Thoracic aorta (tissue), 2 donors: Measurements from ENCODE around the gene DGLUCY. TPM values are rescaled to one million over a fixed set of nuclear protein-coding genes. Genes with fewer than 3 reads are reported as not detected.

Experiments
- ATAC-seq: fragments of 150-250 bp; one replicate; pipeline ENCODE4 v1.8.0; 2017; ENCODE audit warnings: low read depth; ENCODE audit not compliant: insufficient number of reproducible peaks, low FRiP score
- DNase-seq: peaks from one replicate; pipeline ENCODE4 v3.0.0-alpha.2; 2020; ENCODE audit warnings: low spot score
- H3K27ac ChIP-seq, 2 donors: fragments of 200-600 bp; sonication (generic); 1 replicate in 1 of 2; 2 replicates in 1 of 2; pipeline ENCODE4 v1.5.1; 2016; ENCODE audit warnings: mild to moderate bottlenecking in 2 of 2, moderate library complexity in 2 of 2
- H3K27me3 ChIP-seq: fragments of 200-600 bp; sonication (generic); replicated peaks from 2 replicates; pipeline ENCODE4 v1.6.0; 2016; ENCODE audit warnings: mild to moderate bottlenecking; ENCODE audit not compliant: insufficient read depth
- H3K36me3 ChIP-seq: fragments of 200-600 bp; sonication (generic); one replicate; pipeline ENCODE4 v1.5.1; 2016
- H3K4me1 ChIP-seq, 2 donors: fragments of 200-600 bp; sonication (generic); 1 replicate in 1 of 2; 2 replicates in 1 of 2; pipeline versions ENCODE4 v1.5.1 to v1.6.0; 2016; ENCODE audit warnings: low read depth in 2 of 2, mild to moderate bottlenecking in 1 of 2; ENCODE audit not compliant: control insufficient read depth in 1 of 2
- H3K4me3 ChIP-seq: fragments of 200-600 bp; sonication (generic); 2 replicates; pipeline ENCODE4 v1.5.1; 2016; ENCODE audit warnings: mild to moderate bottlenecking
- H3K9me3 ChIP-seq: fragments of 200-600 bp; sonication (generic); 2 replicates; pipeline ENCODE4 v1.5.1; 2016
- CTCF ChIP-seq: fragments of 200-600 bp; sonication (generic); IDR thresholded peaks from one replicate; pipeline ENCODE4 v1.5.1; 2019; ENCODE audit warnings: antibody characterized with exemption
- total RNA-seq, 2 donors: library from RNA; depleted of rRNA; stranded (reverse); fragments of >200 nt; gene quantifications; one replicate each; pipeline versions ENCODE4 v1.1.0 to v1.2.3, GENCODE V29; 2016

DGLUCY gene
- total RNA-seq, 2 donors from 2014 or later = 24.4 to 36.7 TPM

- Histone ChIP-seq H3K36me3 (peaks cover 13% of the 10 kb centered on the region), H3K4me3 (no peak overlapping the region), H3K27ac (no peak overlapping the region), H3K27me3 (no peaks in the 10 kb centered on the region), H3K4me1 (no peaks in the 10 kb centered on the region), H3K9me3 (no peaks in the 10 kb centered on the region)
- ATAC-seq (no peak), DNase-seq (no peak)
- no peak for TF ChIP-seq CTCF
Observed at GRCh38 chr14:91216731-91217226, 102.9 kb downstream of the DGLUCY start.

- no peak for ATAC-seq
- H3K36me3 ChIP-seq = peaks cover 13% of the 10 kb centered on the region
- H3K9me3 ChIP-seq = no peaks in the 10 kb centered on the region
- H3K4me1 ChIP-seq = no peaks in the 10 kb centered on the region
- no peak for TF ChIP-seq CTCF
- no peak for DNase-seq
- H3K4me3 ChIP-seq = no peak overlapping the region
- H3K27me3 ChIP-seq = no peaks in the 10 kb centered on the region
- no peak overlapping the region for H3K27ac ChIP-seq
Observed at GRCh38 chr14:91218014-91218413, 104.1 kb downstream of the DGLUCY start.

- no peak for TF ChIP-seq CTCF
- no peaks in the 10 kb centered on the region for H3K4me1 ChIP-seq
- no peak overlapping the region for H3K4me3 ChIP-seq
- peaks cover 13% of the 10 kb centered on the region for H3K36me3 ChIP-seq
- ATAC-seq (no peak), DNase-seq (no peak)
- H3K27ac ChIP-seq = no peak overlapping the region
- H3K9me3 ChIP-seq = no peaks in the 10 kb centered on the region
- no peaks in the 10 kb centered on the region for H3K27me3 ChIP-seq
Observed at GRCh38 chr14:91219517-91220389, 105.9 kb downstream of the DGLUCY start.

- no peak for ATAC-seq
- no peak overlapping the region for H3K4me3 ChIP-seq
- no peaks in the 10 kb centered on the region for H3K4me1 ChIP-seq
- H3K9me3 ChIP-seq = no peaks in the 10 kb centered on the region
- H3K36me3 ChIP-seq = peaks cover 9% of the 10 kb centered on the region
- no peak overlapping the region for H3K27ac ChIP-seq
- no peak for TF ChIP-seq CTCF
- no peaks in the 10 kb centered on the region for H3K27me3 ChIP-seq
- no peak for DNase-seq
Observed at GRCh38 chr14:91220581-91221000, 106.7 kb downstream of the DGLUCY start.

- Histone ChIP-seq H3K4me3 (no peak overlapping the region), H3K36me3 (peaks cover 4% of the 10 kb centered on the region), H3K27me3 (no peaks in the 10 kb centered on the region), H3K27ac (no peak overlapping the region), H3K4me1 (no peaks in the 10 kb centered on the region), H3K9me3 (no peaks in the 10 kb centered on the region)
- no peak for ATAC-seq
- TF ChIP-seq CTCF = no peak
- no peak for DNase-seq
Observed at GRCh38 chr14:91221270-91221669, 107.4 kb downstream of the DGLUCY start.
